Measurements from ENCODE around the gene FOXQ1.
"Not testable (repeated sequence)": the region's sequence is repeated elsewhere in the genome, so short reads cannot be mapped to it uniquely, and the experiment has no call there.

Gene FOXQ1

GRCh38 chr6:1324936-1325335, 13.0 kb downstream of the FOXQ1 start:
- no peak for DNase-seq

GRCh38 chr6:1325461-1326309, 13.8 kb downstream of the FOXQ1 start:
- no peak for DNase-seq

- DNase-seq, result no peak
Measured at GRCh38 chr6:1326535-1327121, 14.7 kb downstream of the FOXQ1 start.

DNA sequence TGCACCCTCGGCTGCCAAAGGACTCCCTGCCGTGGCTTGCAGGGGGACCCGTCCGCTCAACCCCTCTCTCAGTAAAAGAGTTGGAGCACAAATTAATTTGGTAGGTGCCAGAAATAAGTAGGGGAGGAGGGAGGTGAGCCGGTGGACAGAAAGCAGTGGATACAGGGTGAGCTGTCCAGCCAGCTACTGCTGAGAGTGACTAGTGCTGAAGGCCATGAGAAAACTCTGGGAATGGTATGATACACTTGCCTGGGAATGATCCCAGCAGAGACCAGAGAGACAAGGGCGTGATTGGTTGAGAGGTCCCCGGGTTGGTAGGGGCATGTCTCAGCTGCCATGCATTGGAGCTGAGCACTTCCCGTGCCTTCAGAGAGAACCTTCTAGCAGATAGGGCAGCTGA, 15.7 kb downstream of the FOXQ1 start:
- DNase-seq, result no peak

DNA sequence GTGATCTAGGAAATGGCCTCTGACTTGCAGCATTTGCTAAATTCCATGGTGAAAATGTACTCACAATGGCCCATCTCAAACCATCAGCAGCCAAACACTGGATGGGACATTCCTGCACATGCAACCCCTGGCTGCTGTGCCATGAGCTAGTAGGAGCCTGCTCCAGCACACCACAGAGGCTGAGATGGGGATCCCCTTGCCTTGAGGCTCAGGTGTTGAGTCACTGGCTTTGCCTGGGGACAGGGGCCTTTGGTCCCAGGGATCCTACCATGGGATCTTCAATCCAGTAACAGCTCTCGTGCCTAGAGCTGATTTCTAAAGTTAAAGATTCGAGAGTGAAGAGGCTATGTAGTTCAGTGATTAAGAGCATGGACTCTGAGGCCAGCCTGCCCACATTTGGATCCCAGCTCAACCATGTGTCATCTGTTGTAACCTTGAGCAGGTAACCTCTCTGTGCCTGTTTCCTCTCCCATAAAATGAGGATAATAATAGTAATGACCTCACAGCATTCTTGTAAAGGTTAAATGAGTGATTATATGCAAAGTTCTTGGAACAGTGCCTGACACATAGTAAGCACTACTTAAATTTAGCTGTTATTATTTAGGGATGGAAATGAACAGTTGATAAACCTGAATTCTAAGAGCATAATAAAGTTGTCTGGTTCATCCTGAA, 16.4 kb downstream of the FOXQ1 start:
- DNase-seq, result no peak

DNA sequence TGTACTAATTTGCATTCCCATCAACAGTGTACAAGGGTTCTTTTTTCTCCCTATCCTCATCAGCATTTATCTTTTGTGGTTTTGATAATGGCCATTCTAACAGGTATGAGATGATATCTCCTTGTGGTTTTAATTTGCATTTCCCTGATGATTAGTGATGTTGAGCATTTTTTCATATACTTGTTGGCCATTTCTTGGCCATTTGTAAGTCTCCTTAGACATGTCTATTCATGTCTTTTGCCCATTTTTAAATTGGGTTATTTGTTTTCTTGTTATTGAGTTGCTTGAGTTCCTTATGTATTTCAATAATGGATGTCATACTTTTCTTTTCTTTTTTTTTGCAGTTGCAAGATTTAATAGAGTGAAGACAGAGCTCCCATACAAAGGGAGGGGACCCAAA, 17.8 kb downstream of the FOXQ1 start:
- DNase-seq, result no peak

GRCh38 chr6:1334684-1335083, 22.8 kb downstream of the FOXQ1 start:
- DNase-seq, result no peak

GRCh38 chr6:1335367-1336037, 23.6 kb downstream of the FOXQ1 start:
- no peak for DNase-seq

GRCh38 chr6:1336246-1336843, 24.4 kb downstream of the FOXQ1 start:
- no peak for DNase-seq

DNA sequence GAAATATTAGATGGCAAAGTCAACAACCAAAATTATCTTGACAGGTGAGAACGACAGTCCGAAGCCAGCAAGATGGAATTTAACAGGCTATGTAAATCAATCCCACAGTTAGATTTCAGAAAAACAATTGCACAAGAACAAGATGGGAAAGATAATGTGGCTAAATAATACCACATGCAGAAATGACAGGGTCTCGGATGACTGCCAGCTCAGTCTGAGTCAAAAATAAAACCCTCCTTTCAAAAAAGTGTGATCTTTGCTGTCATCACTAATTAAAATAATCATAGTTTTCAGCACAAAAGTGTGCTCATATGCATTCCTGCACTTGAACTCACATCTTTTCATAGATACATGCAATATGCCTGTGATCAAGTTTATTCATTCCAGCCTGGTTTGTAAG, 25.9 kb downstream of the FOXQ1 start:
- no peak for DNase-seq

DNA sequence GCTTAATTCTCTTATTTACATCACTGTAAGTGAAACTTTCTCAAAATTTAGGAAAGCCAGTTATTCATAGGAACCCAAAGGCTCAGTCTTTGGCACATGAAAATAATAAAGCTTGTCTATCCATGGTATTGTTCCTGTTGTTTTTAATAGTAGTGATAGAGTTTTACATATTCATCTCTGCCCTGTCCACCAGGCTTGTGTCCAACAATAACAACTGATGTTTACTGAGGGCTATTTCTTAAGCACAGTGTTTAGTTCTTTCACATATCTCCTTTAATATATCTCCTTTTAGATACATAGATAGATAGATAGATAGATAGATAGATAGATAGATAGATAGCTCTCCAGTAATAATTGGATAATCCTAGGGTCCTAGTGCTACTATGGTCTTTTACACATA, 34.2 kb downstream of the FOXQ1 start:
- DNase-seq, result no peak

DNA sequence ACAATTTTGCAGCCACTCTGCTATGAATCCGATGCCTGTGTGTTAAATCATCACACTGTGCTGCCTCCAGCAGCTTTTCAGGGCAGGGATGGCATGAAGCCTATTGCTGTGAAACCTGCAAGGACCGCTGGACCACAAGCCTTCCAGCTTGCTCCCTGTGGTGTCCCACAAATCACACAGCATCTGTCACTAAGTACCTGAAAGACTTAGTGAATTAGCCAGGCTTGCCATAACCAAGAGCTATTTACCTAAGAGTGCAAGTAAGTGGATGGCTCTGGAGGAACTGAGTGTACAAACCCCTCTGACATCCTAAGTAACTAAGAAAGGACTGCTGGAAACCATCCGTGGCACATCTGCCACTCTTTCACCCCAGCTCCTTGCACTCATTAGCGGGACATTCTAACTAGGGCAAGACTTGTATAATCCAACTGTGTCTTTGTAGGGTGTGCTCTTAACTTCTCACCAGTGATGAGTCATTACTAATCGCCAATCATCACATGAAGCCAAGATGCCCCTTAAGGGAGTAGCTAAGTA, 34.7 kb downstream of the FOXQ1 start:
- no peak for DNase-seq

- no peak for DNase-seq
Measured at GRCh38 chr6:1347161-1347560, 35.3 kb downstream of the FOXQ1 start.

DNA sequence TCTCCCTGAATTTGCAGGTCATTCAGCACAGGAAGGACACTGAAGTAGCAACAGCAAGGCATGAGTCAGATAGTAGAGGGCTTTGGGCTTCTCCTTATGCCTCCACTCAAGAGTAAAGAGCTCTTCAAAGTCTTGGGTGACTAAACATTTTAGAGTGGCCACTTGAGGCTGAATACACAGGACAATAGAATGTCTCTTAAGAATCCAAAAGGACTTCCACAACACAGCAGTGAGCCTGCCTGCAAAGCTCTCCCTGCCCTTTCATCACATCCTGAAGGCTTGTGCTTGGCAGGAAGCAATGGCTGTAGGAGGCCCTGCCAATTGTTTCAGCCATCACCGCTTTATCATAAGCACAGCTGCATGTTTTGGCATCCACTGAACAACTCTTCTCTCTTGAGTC, 36.8 kb downstream of the FOXQ1 start:
- no peak for DNase-seq

- no peak for DNase-seq
Measured at GRCh38 chr6:1349655-1350054, 37.8 kb downstream of the FOXQ1 start.

- DNase-seq, result no peak
Measured at GRCh38 chr6:1351381-1352008, 39.6 kb downstream of the FOXQ1 start.

GRCh38 chr6:1355068-1355467, 43.2 kb downstream of the FOXQ1 start:
- not testable (repeated sequence) for DNase-seq

DNA sequence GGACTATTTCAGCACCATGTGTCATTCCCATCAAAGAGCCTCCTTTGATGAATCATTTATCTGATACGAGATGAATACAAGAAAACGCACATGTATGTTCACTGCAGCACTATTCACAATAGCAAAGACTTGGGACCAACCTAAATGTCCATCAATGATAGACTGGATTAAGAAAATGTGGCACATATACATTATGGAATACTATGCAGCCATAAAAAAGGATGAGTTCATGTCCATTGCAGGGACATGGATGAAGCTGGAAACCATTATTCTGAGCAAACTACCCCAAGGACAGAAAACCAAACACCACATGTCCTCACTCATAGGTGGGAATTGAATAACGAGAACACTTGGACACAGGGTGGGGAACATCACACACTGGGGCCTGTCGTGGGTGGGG, 49.8 kb downstream of the FOXQ1 start:
- not testable (repeated sequence) for DNase-seq

- no peak for DNase-seq
Measured at GRCh38 chr6:1362643-1363042, 50.7 kb downstream of the FOXQ1 start.

DNA sequence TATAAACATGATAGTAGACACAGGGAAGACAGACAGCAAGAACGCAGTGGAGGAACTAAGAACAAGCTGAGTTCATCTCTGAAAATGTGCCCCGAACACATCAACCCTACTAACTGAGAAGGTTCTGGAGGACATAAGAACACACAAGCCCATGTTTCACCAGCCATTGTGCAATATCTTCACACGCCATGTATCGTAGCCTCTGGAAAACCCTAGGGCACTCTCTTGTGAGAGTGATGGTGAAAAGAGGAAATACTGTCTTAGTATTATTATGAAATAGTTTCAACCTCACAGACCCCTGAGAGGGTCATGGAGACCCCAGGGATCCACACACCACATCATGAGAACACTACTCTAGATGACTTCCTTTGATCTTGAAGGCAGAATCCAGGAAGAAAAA, 51.4 kb downstream of the FOXQ1 start:
- no peak for DNase-seq

GRCh38 chr6:1363729-1364572, 52.1 kb downstream of the FOXQ1 start:
- no peak for DNase-seq
